Bladder microvascular endothelial cell (primary cell): Measurements from ENCODE around the gene CLEC4F. TPM values are rescaled to one million over a fixed set of nuclear protein-coding genes. Genes with fewer than 3 reads are reported as not detected.

Experiments
- total RNA-seq: library from RNA; depleted of rRNA; stranded (reverse); fragments of >200 nt; gene quantifications from 2 replicates; pipeline ENCODE4 v1.2.3, GENCODE V29; 2014

The CLEC4F gene, protein sequence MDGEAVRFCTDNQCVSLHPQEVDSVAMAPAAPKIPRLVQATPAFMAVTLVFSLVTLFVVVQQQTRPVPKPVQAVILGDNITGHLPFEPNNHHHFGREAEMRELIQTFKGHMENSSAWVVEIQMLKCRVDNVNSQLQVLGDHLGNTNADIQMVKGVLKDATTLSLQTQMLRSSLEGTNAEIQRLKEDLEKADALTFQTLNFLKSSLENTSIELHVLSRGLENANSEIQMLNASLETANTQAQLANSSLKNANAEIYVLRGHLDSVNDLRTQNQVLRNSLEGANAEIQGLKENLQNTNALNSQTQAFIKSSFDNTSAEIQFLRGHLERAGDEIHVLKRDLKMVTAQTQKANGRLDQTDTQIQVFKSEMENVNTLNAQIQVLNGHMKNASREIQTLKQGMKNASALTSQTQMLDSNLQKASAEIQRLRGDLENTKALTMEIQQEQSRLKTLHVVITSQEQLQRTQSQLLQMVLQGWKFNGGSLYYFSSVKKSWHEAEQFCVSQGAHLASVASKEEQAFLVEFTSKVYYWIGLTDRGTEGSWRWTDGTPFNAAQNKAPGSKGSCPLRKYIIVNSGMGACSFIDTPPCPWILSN
- 0.13 and 0.16 TPM in 2 replicates for total RNA-seq

DNA sequence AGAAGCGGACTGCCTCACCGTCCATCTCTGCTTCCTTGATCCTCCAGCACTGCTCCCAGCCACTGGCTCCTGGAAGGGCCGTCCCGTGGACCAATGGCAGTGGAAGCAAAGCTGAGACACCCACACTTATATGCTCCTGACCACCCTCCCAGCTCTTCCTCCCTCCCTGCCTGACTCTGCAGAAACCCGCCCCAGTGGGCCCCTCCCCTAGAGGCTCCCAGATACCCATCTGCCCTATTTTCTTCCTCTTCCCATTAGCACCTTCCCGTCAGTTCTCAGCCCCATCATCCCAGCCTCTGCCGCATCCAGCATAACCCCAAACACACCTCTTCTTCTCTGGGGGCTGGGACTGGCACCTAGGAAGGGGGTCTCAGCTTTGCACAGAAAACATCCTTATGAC is at the start of gene CLEC4F:
CLEC4F (minus strand) TSS at position 101 of the 400 bp plus-strand sequence; CDS start at position 25, 76 bp downstream.

DNA sequence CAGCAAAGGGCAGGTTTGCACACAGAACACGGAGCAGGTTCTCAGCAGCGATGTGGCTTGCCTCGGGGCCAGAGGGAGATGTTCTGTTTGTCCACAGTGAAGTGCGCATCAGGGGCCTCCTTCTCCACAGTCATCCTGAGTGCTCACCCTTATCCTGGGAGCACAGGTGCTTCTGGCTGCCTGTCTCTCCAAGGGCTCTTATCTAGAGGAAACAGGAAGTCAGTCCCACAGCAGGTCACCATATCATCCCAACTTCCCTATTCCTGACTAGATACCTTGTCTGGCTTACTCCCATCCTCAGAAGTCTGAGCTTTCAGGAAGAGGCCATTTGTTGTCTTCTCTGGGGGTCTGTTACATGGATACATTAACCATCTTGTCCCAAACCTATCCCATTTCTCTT is 15.2 kb upstream of the CLEC4F start, which contains the start of gene CD207:
CD207 (minus strand) TSS at position 174 of the 400 bp plus-strand sequence; CDS start at position 134, 40 bp downstream.

DNA sequence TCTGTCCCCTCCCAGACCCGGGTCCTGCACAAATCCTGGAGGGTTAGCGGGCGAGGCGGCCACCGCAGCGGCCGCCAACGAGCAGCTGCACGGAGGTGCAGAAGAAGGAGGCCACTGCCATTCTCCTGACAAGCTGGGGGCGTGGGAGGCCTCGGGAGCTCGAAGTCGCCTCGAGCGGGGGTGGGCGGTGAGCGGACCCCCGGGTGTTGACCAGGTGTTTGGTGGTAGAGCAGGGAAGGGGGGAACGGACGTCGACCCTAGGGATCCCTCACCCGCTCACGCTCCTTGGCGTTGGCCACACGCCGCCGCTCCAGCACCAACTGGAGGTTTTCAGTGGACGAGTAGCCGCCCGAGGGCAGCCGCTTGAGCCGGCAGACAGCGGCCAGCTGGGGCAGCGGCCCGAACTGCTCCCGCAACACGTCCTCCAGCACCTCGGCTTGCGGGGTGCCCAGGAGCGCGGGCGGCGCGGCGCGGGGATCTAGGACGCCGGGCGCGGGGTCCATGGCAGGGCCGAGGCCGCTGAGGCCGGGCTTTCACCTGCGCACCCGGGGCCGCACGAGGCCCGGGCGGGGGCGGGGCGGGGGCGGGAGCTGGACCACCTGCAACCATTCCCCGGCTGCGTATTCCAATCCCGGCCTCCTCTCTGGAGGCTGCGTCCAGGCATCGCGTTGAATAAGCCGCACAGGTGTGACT is 30.1 kb downstream of the CLEC4F start, which contains the start of gene FIGLA:
FIGLA (minus strand) TSS at position 508 of the 693 bp plus-strand sequence; CDS start at position 503, 5 bp downstream.

DNA sequence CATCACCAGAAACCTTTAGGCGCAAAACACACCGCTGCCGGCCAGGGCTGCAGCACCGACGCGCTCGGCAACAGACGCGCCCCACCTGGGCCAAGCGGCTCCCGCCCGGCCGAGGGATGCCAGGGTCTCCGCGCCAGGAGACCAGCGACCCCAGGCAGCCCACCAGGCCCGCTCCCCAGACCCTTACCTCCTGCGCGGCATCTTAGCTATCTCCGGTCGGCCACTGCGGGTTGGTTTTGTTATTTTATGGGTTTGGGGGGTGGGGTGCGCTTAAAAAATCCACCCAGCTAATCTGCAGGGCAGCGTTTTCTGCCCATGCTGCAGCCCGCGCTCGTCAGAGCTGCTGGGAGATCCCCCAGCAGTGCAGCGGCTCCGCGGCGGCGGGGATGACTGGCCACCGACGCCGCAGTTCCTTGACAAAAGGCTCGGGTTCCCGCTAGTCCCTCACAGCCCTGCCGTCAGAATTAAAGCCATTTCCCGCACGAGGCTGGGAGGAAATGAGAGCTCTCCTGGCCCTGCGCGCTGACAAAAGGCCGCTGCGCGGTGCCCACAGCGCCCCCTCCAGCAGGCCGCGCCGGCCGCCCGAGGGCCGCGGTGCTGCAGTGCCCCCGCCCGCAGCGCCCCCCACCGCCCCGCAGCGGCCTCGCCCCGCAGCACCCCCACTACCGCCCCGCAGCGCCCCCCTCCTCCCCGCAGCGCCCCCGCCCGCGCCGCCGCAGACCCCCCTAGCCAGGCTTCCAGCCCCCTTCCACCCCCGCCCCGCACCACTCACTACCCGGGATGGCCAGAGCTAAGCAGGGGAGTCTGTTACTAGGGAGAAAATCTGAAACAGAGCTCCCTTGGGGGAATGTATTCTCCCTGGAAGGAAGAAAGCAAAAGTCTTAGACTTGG is 52.5 kb downstream of the CLEC4F start, which contains the start of gene ADD2:
ADD2 (minus strand) TSS at position 502 of the 891 bp plus-strand sequence. CDS start 61,792 bp downstream, outside the sequence.

Other genes with a start within 250 kb of the CLEC4F start
- gene ADD2, start 52.4 kb downstream of the CLEC4F start, total RNA-seq = 4.0 and 4.7 TPM in 2 replicates
- not detected in 2 replicates for gene FIGLA, start 30.0 kb downstream of the CLEC4F start, total RNA-seq
- gene CD207, start 15.2 kb upstream of the CLEC4F start, total RNA-seq = 0.16 TPM in 1 of 2 replicates, not detected in the other
- 0.44 and 0.49 TPM in 2 replicates for gene VAX2, start 80.0 kb upstream of the CLEC4F start, total RNA-seq
- 0.76 and 1.1 TPM in 2 replicates for gene ATP6V1B1, start 115.3 kb upstream of the CLEC4F start, total RNA-seq
- gene ANKRD53, start 158.0 kb upstream of the CLEC4F start, total RNA-seq = 0.32 and 0.38 TPM in 2 replicates
- gene TEX261, start 174.3 kb upstream of the CLEC4F start, total RNA-seq = 17.3 and 50.3 TPM in 2 replicates
- 51.5 and 74.3 TPM in 2 replicates for gene NAGK, start 248.0 kb upstream of the CLEC4F start, total RNA-seq